ENCODE results near the gene HMCN2.
"Not testable (repeated sequence)": the region's sequence is repeated elsewhere in the genome, so short reads cannot be mapped to it uniquely, and the experiment has no call there.

Gene HMCN2

DNA sequence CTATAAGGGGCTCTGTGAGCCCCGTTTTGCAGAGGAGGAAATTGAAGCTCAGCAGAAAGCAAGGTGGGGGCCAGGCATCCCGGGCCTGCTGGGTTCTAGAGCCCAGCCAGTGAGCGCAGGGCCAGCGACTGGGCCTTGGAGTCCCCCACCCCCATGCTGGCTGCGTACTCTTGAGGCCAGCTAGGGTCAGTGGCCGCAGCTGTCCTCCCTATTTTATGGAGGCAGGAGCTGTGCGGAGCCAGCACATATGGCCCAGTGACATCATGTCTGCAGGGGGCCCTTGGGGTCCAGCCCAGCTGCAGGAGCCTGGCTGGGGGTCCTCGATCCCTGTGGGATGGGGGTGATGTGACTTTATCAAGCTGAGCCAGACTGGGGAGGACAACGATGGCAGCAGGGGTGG is 71.3 kb downstream of the HMCN2 start:
- no peak overlapping the region for H3K4me3 ChIP-seq (ENCODE audit: low read depth, low read length)
- TF ChIP-seq CTCF (IDR thresholded peaks at IDR 0.05; ENCODE audit: borderline replicate concordance, insufficient read depth, low read depth, low read length), result no peak

DNA sequence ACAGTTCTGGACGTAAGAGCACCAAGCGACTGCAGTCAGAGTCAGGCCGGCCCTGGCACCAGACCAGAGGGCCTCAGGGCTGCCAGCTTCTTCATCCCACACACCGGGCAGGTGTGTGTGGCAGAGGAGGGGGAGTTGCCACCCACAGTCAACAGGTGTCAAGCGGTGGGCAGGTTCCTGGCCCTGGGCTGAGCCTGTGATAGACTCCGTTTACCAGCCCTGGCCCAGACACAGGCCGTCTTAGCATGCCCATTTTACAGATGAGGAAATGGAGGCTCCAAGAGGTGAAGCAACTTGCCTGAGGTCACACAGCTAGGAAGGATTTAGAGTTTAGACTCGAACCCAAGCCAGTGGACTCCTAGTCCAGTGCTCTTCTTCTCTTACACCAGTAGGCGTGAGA is 71.8 kb downstream of the HMCN2 start:
- H3K4me3 ChIP-seq (ENCODE audit: low read depth, low read length), result no peak overlapping the region
- no peak for TF ChIP-seq CTCF (IDR thresholded peaks at IDR 0.05; ENCODE audit: borderline replicate concordance, insufficient read depth, low read depth, low read length)

DNA sequence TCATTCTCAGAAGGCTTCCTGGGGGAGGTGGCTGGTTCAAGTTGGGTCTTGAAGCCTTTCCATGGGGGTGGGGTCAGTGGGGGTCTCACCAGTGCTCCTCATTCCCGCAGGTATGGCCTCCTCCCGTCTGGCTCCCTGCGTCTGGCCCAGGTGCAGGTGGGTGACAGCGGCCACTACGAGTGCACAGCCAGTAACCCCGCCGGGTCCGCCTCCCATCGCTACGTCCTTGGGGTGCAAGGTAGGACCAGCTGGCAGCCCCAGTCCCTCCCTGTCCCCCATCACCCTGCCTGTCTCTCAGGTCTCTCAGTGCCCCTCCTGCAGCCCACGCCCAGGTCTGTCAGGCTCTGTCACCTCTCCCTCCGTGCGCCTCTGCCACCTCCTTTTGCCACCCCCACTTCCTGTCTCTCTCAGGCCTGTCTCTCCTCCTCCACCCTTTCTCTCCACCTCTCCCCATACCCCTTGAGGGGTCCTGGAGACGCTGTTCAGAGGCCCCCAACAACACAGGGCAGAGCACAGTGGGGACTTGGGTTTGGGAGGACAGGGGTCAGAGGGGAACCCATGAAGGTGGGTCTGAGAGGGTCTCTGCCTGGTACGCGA is 72.3 kb downstream of the HMCN2 start:
- H3K4me3 ChIP-seq (ENCODE audit: low read depth, low read length), result no peak overlapping the region
- TF ChIP-seq CTCF (IDR thresholded peaks at IDR 0.05; ENCODE audit: borderline replicate concordance, insufficient read depth, low read depth, low read length), result no peak

GRCh38 chr9:130338891-130339290 is 73.3 kb downstream of the HMCN2 start:
- not testable (repeated sequence) for H3K4me3 ChIP-seq (ENCODE audit: low read depth, low read length)

DNA sequence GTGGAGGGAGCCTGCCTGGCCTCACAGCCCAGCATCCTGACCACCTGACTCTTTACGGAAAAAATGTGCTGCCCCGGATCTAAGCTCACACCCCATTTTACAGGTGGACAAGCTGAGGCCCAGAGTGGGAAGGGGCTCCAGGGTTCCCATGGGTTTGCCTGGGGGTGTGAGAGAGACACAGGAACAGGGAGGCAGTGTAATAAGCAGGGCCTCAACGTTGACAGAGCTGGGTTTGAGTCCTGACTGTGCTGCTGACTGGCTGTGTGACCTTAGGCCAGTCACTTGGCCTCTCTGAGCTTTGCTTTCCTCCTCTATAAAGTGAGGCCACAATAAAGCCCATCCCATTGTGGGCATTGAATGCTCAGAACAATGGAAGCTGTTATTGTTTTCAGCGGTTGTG is 73.7 kb downstream of the HMCN2 start:
- no peak overlapping the region for H3K4me3 ChIP-seq (ENCODE audit: low read depth, low read length)
- TF ChIP-seq CTCF (IDR thresholded peaks at IDR 0.05; ENCODE audit: borderline replicate concordance, insufficient read depth, low read depth, low read length), result no peak

DNA sequence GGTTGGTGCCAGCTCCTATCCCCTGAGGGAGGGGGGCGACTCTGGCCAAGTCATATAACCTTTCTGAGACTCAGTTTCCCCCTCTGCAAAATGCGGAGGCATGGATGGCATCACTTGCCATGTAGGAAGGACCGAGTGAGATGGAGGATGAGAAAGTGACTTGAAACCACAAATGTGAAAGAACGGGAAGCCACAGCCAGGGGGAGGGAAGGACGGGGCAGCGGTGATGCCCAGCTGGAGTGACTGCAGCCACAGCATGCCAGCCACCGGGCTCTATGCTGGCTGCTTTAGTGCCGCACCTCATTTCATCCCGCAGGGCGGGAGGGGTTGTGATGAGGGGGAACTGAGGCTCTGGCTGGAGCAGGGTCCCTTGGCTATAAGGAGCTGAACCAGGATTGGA is 74.5 kb downstream of the HMCN2 start:
- TF ChIP-seq CTCF (IDR thresholded peaks at IDR 0.05; ENCODE audit: borderline replicate concordance, insufficient read depth, low read depth, low read length), result no peak
- no peak overlapping the region for H3K4me3 ChIP-seq (ENCODE audit: low read depth, low read length)

DNA sequence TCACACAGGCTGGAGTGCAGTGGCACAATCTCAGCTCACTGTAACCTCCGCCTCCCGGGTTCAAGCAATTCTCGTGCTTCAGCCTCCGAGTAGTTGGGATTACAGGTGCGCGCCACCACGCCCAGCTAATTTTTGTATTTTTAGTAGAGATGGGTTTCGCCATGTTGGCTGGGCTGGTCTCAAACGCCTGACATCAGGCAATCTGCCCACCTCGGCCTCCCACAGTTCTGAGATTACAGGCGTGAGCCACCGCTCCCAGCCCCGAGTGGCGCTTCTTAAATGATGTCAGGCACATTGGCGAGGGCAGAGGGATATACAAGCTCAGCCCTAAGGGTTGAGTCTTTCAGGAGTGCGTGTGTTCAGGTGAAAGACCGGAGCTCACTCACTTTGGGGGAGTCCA is 75.0 kb downstream of the HMCN2 start:
- H3K4me3 ChIP-seq (ENCODE audit: low read depth, low read length), result not testable (repeated sequence)

- no peak overlapping the region for H3K4me3 ChIP-seq (ENCODE audit: low read depth, low read length)
- no peak for TF ChIP-seq CTCF (IDR thresholded peaks at IDR 0.05; ENCODE audit: borderline replicate concordance, insufficient read depth, low read depth, low read length)
These were observed 75.6 kb downstream of the HMCN2 start for GRCh38 chr9:130341128-130341527.

Data from GM12875 (cell line).